Left lobe of liver (tissue), 2 donors: ENCODE results near the gene PRKRIP1. TPM values are rescaled to one million over a fixed set of nuclear protein-coding genes. Genes with fewer than 3 reads are reported as not detected.
A peak's percentile ranks its signal among the peaks of the same experiment; 100 is the strongest.
"Not testable (repeated sequence)": the region's sequence is repeated elsewhere in the genome, so short reads cannot be mapped to it uniquely, and the experiment has no call there.

Experiments used
- ATAC-seq: fragments of 200-7000 bp; cut with Tn5 transposase; one replicate; pipeline ENCODE4 v1.9.1; 2020; ENCODE audit warnings: mild to moderate bottlenecking, moderate library complexity
- DNase-seq: peaks from one replicate; pipeline ENCODE4 v3.0.0-alpha.2; 2020; ENCODE audit warnings: low spot score
- total RNA-seq: library from RNA; stranded (reverse); gene quantifications from one replicate; pipeline ENCODE4 v1.2.1, GENCODE V29; 2021
- donor health status: DM: no; HTN: no; CAD: no; lungs with moderate emphysema.
- donor health status: DM: no; HTN: yes; CAD: no.

PRKRIP1 gene
- total RNA-seq, 1 donor from 2014 or later: 10.8 TPM

- not testable (repeated sequence) for ATAC-seq
- peak; percentile 40 for DNase-seq
These were observed 78.0 kb downstream of the PRKRIP1 start for GRCh38 chr7:102474116-102474515.

- peak; percentile 1 for ATAC-seq
- DNase-seq: peak; percentile 38
These were observed 78.7 kb downstream of the PRKRIP1 start for GRCh38 chr7:102474736-102475435.

Other genes starting within 250 kb of the PRKRIP1 start
- 3.0 TPM for gene SH2B2, start 109.5 kb upstream of the PRKRIP1 start, total RNA-seq
- not detected for gene SPDYE6, start 39.9 kb upstream of the PRKRIP1 start, total RNA-seq
- gene ORAI2, start 37.2 kb downstream of the PRKRIP1 start, total RNA-seq: 1.9 TPM
- gene ALKBH4, start 68.5 kb downstream of the PRKRIP1 start, total RNA-seq: 8.3 TPM
- 16.4 TPM for gene LRWD1, start 68.6 kb downstream of the PRKRIP1 start, total RNA-seq
- gene POLR2J, start 82.6 kb downstream of the PRKRIP1 start, total RNA-seq: 29.9 TPM
- gene RASA4B, start 121.4 kb downstream of the PRKRIP1 start, total RNA-seq: 2.9 TPM
- gene UPK3BL2, start 147.3 kb downstream of the PRKRIP1 start, total RNA-seq: 8.5 TPM
- gene SPDYE2, start 154.9 kb downstream of the PRKRIP1 start, total RNA-seq: not detected
- 15.1 TPM for gene POLR2J3, start 176.2 kb downstream of the PRKRIP1 start, total RNA-seq
- 10.7 TPM for gene RASA4, start 220.4 kb downstream of the PRKRIP1 start, total RNA-seq
- 10.0 TPM for gene UPK3BL1, start 246.4 kb downstream of the PRKRIP1 start, total RNA-seq